HEK293 (cell line): Measurements from ENCODE around the gene TMEM164.

ENCODE experiments used
- CTCF ChIA-PET: fragments of 350-600 bp; formaldehyde crosslinking; extraction: SDS; loops from one replicate; lab custom pipeline; 2021; ENCODE audit warnings: antibody characterized with exemption; lab: Yijun Ruan, JAX
- POLR2A ChIA-PET: fragments of 300-600 bp; formaldehyde crosslinking; extraction: SDS; loops from one replicate; lab custom pipeline; 2020; ENCODE audit warnings: antibody characterized with exemption, inconsistent platforms; lab: Yijun Ruan, JAX
- H3K27ac ChIP-seq: fragments of 200-500 bp; sonication (Bioruptor generic); 2 replicates; pipeline ENCODE4 v1.5.1; 2014; ENCODE audit warnings: low read depth, low read length, control low read depth, inconsistent platforms; ENCODE audit errors: extremely low read depth
- H3K36me3 ChIP-seq, 2 experiments: fragments of 200-500 bp in 1 of 2; sonication (Bioruptor generic) in 1 of 2; 1 replicate in 1 of 2; 2 replicates in 1 of 2; pipeline ENCODE4 v1.5.1; 2014 to 2017; ENCODE audit warnings: inconsistent platforms in 2 of 2, low read length in 2 of 2; ENCODE audit not compliant: control insufficient read depth in 2 of 2, insufficient read depth in 1 of 2
- H3K4me1 ChIP-seq: fragments of 200-500 bp; sonication (Bioruptor generic); 2 replicates; pipeline ENCODE4 v1.5.1; 2014; ENCODE audit warnings: mild to moderate bottlenecking, low read length, inconsistent platforms; ENCODE audit not compliant: control insufficient read depth, insufficient read depth
- H3K4me3 ChIP-seq: 2 replicates; pipeline ENCODE4 v1.5.1; 2011; ENCODE audit warnings: low read depth, mild to moderate bottlenecking, control low read depth, low read length, moderate library complexity
- H3K9me3 ChIP-seq: fragments of 200-500 bp; sonication (Bioruptor generic); 2 replicates; pipeline ENCODE4 v1.5.1; 2014; ENCODE audit warnings: low read depth, low read length, inconsistent platforms; ENCODE audit not compliant: control insufficient read depth, insufficient read depth
- GFI1B ChIP-seq: fragments of 450-650 bp; formaldehyde crosslinking; IDR thresholded peaks from 2 replicates; pipeline ENCODE4 v1.5.1; 2016; ENCODE audit warnings: missing biosample characterization, missing genetic modification characterization
- HOXA7 ChIP-seq: sonication (generic); formaldehyde crosslinking; IDR thresholded peaks from 2 replicates; pipeline ENCODE4 v1.8.1; 2022; ENCODE audit warnings: missing genetic modification reagents, borderline replicate concordance
- SCRT2 ChIP-seq: fragments of 450-650 bp; formaldehyde crosslinking; IDR thresholded peaks from 2 replicates; pipeline ENCODE4 v1.5.1; 2016; ENCODE audit warnings: missing biosample characterization, missing genetic modification characterization
- SP7 ChIP-seq: fragments of 450-650 bp; formaldehyde crosslinking; IDR thresholded peaks from 2 replicates; pipeline ENCODE4 v1.5.1; 2016; ENCODE audit warnings: missing biosample characterization, missing genetic modification characterization
- ZFP69B ChIP-seq: fragments of 450-650 bp; formaldehyde crosslinking; IDR thresholded peaks from 2 replicates; pipeline ENCODE4 v1.5.1; 2016; ENCODE audit warnings: missing biosample characterization, missing genetic modification characterization
- ZNF112 ChIP-seq: fragments of 450-650 bp; formaldehyde crosslinking; IDR thresholded peaks from 2 replicates; pipeline ENCODE4 v1.5.0; 2017; ENCODE audit warnings: missing biosample characterization, missing genetic modification characterization
- ZNF114 ChIP-seq: fragments of 450-650 bp; formaldehyde crosslinking; IDR thresholded peaks from 2 replicates; pipeline ENCODE4 v1.5.0; 2017; ENCODE audit warnings: missing biosample characterization, missing genetic modification characterization
- ZNF16 ChIP-seq: fragments of 450-650 bp; formaldehyde crosslinking; IDR thresholded peaks from 2 replicates; pipeline ENCODE4 v1.5.1; 2016; ENCODE audit warnings: low read depth, missing biosample characterization, missing genetic modification characterization
- ZNF174 ChIP-seq: fragments of 450-650 bp; formaldehyde crosslinking; IDR thresholded peaks from 2 replicates; pipeline ENCODE4 v1.5.0; 2017; ENCODE audit warnings: missing biosample characterization, mild to moderate bottlenecking, missing genetic modification characterization
- ZNF302 ChIP-seq: fragments of 450-650 bp; formaldehyde crosslinking; IDR thresholded peaks from 2 replicates; pipeline ENCODE4 v1.5.1; 2016; ENCODE audit warnings: missing biosample characterization, missing genetic modification characterization, low read depth
- ZNF366 ChIP-seq: fragments of 450-650 bp; formaldehyde crosslinking; conservative IDR thresholded peaks from 2 replicates; pipeline ENCODE4 v1.5.1; 2016; ENCODE audit warnings: missing biosample characterization, missing genetic modification characterization
- ZNF423 ChIP-seq: fragments of 450-650 bp; formaldehyde crosslinking; IDR thresholded peaks from 2 replicates; pipeline ENCODE4 v1.5.1; 2016; ENCODE audit warnings: missing biosample characterization, missing genetic modification characterization
- ZNF510 ChIP-seq: fragments of 450-650 bp; formaldehyde crosslinking; IDR thresholded peaks from 2 replicates; pipeline ENCODE4 v1.5.1; 2018; ENCODE audit warnings: mild to moderate bottlenecking, missing genetic modification characterization, missing biosample characterization; ENCODE audit not compliant: insufficient replicate concordance
- ZNF521 ChIP-seq: fragments of 450-650 bp; formaldehyde crosslinking; IDR thresholded peaks from 2 replicates; pipeline ENCODE4 v1.5.1; 2017; ENCODE audit warnings: missing biosample characterization, mild to moderate bottlenecking, missing genetic modification characterization
- ZNF585B ChIP-seq: fragments of 450-650 bp; formaldehyde crosslinking; IDR thresholded peaks from 2 replicates; pipeline ENCODE4 v1.5.1; 2016; ENCODE audit warnings: missing biosample characterization, missing genetic modification characterization
- ZNF701 ChIP-seq: fragments of 450-650 bp; formaldehyde crosslinking; IDR thresholded peaks from 2 replicates; pipeline ENCODE4 v1.5.1; 2016; ENCODE audit warnings: missing biosample characterization, missing genetic modification characterization
- ZNF747 ChIP-seq: fragments of 450-650 bp; formaldehyde crosslinking; IDR thresholded peaks from 2 replicates; pipeline ENCODE4 v1.5.1; 2016; ENCODE audit warnings: missing biosample characterization, missing genetic modification characterization
- TF ChIP-seq, protein P1 (sequence below): fragments of 450-650 bp; formaldehyde crosslinking; IDR thresholded peaks from 2 replicates; pipeline ENCODE4 v1.5.1; 2016; ENCODE audit warnings: missing biosample characterization, missing genetic modification characterization
- TF ChIP-seq, protein P2 (sequence below): fragments of 450-650 bp; formaldehyde crosslinking; IDR thresholded peaks from 2 replicates; pipeline ENCODE4 v1.5.1; 2016; ENCODE audit warnings: missing biosample characterization, missing genetic modification characterization, borderline replicate concordance
- TF ChIP-seq, protein P3 (sequence below): fragments of 450-650 bp; formaldehyde crosslinking; IDR thresholded peaks from 2 replicates; pipeline ENCODE4 v1.5.0; 2017; ENCODE audit warnings: missing biosample characterization, missing genetic modification characterization, borderline replicate concordance
- TF ChIP-seq, protein P4 (sequence below): fragments of 450-650 bp; formaldehyde crosslinking; IDR thresholded peaks from 2 replicates; pipeline ENCODE4 v1.5.1; 2017; ENCODE audit warnings: missing biosample characterization, missing genetic modification characterization
- TF ChIP-seq, protein P5 (sequence below): fragments of 450-650 bp; formaldehyde crosslinking; IDR thresholded peaks from 2 replicates; pipeline ENCODE4 v1.5.1; 2016; ENCODE audit warnings: missing biosample characterization, missing genetic modification characterization

TMEM164 gene

DNA sequence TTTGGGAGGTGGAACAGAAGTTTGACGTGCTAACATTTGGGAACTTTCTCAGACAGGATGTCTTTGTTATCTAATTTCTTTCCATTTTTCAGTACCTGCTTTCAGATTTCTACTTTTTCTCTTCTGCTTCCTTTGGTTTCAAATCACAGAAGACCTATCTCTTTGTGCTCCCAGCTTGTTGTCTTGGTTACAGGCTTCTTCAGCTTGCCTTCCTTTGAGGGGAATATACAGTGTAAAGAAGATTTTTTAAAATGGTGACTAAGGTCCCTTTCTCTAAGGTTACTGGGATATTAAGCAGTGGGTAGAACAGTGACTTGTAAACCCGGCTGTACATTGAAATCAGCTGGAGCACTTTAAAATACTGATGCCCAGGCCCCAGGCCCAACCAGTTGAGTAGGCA is 48.0 kb downstream of the TMEM164 start (continued):
- TF ChIP-seq, protein P1, sequence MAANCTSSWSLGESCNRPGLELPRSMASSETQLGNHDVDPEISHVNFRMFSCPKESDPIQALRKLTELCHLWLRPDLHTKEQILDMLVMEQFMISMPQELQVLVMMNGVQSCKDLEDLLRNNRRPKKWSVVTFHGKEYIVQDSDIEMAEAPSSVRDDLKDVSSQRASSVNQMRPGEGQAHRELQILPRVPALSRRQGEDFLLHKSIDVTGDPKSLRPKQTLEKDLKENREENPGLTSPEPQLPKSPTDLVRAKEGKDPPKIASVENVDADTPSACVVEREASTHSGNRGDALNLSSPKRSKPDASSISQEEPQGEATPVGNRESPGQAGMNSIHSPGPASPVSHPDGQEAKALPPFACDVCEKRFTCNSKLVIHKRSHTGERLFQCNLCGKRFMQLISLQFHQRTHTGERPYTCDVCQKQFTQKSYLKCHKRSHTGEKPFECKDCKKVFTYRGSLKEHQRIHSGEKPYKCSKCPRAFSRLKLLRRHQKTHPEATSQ, result no peak
- no peak for TF ChIP-seq GFI1B (tag by site-specific recombination)
- TF ChIP-seq ZNF366, result no peak
- TF ChIP-seq SP7 (tag by site-specific recombination), result no peak
- TF ChIP-seq HOXA7 (CRISPR knock-in tag), result no peak
- no peak for TF ChIP-seq ZNF747
- TF ChIP-seq SCRT2 (tag by site-specific recombination), result no peak
- no peak for TF ChIP-seq ZNF521 (tag by site-specific recombination)
- no peak for TF ChIP-seq ZFP69B
- TF ChIP-seq ZNF701 (tag by site-specific recombination), result no peak
- no peak for TF ChIP-seq ZNF423 (tag by site-specific recombination)
- TF ChIP-seq, all 188 proteins: peak for 0

DNA sequence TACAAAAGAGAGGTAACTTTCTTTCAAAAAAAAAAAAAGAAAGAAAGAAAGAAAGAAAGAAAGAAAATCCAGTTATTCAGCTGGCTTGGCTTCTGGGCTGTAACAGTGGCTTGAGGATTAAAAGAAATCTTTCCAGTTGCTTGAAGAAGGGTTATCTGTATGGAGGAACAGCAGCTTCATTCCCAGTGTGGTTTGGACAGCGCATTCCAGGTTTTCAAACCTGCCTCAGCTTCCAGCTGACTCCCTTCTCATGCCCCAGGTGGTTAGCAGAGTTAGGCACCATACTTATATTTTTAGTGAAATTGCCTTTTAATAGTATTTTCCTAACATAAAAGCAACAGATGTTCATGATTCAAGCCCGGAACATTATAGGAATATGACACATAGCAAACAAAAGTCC is 48.6 kb downstream of the TMEM164 start:
- CTCF ChIA-PET, result no interaction called here
- TF ChIP-seq, protein P2, sequence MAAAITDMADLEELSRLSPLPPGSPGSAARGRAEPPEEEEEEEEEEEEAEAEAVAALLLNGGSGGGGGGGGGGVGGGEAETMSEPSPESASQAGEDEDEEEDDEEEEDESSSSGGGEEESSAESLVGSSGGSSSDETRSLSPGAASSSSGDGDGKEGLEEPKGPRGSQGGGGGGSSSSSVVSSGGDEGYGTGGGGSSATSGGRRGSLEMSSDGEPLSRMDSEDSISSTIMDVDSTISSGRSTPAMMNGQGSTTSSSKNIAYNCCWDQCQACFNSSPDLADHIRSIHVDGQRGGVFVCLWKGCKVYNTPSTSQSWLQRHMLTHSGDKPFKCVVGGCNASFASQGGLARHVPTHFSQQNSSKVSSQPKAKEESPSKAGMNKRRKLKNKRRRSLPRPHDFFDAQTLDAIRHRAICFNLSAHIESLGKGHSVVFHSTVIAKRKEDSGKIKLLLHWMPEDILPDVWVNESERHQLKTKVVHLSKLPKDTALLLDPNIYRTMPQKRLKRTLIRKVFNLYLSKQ (tag by site-specific recombination), result no peak
- TF ChIP-seq, protein P3, sequence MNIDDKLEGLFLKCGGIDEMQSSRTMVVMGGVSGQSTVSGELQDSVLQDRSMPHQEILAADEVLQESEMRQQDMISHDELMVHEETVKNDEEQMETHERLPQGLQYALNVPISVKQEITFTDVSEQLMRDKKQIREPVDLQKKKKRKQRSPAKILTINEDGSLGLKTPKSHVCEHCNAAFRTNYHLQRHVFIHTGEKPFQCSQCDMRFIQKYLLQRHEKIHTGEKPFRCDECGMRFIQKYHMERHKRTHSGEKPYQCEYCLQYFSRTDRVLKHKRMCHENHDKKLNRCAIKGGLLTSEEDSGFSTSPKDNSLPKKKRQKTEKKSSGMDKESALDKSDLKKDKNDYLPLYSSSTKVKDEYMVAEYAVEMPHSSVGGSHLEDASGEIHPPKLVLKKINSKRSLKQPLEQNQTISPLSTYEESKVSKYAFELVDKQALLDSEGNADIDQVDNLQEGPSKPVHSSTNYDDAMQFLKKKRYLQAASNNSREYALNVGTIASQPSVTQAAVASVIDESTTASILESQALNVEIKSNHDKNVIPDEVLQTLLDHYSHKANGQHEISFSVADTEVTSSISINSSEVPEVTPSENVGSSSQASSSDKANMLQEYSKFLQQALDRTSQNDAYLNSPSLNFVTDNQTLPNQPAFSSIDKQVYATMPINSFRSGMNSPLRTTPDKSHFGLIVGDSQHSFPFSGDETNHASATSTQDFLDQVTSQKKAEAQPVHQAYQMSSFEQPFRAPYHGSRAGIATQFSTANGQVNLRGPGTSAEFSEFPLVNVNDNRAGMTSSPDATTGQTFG, result no peak
- TF ChIP-seq ZNF510 (tag by site-specific recombination), result no peak
- TF ChIP-seq ZNF174 (tag by site-specific recombination), result no peak
- TF ChIP-seq, protein P4, sequence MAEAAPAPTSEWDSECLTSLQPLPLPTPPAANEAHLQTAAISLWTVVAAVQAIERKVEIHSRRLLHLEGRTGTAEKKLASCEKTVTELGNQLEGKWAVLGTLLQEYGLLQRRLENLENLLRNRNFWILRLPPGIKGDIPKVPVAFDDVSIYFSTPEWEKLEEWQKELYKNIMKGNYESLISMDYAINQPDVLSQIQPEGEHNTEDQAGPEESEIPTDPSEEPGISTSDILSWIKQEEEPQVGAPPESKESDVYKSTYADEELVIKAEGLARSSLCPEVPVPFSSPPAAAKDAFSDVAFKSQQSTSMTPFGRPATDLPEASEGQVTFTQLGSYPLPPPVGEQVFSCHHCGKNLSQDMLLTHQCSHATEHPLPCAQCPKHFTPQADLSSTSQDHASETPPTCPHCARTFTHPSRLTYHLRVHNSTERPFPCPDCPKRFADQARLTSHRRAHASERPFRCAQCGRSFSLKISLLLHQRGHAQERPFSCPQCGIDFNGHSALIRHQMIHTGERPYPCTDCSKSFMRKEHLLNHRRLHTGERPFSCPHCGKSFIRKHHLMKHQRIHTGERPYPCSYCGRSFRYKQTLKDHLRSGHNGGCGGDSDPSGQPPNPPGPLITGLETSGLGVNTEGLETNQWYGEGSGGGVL (tag by site-specific recombination), result no peak
- TF ChIP-seq, protein P5, sequence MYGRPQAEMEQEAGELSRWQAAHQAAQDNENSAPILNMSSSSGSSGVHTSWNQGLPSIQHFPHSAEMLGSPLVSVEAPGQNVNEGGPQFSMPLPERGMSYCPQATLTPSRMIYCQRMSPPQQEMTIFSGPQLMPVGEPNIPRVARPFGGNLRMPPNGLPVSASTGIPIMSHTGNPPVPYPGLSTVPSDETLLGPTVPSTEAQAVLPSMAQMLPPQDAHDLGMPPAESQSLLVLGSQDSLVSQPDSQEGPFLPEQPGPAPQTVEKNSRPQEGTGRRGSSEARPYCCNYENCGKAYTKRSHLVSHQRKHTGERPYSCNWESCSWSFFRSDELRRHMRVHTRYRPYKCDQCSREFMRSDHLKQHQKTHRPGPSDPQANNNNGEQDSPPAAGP (tag by site-specific recombination), result no peak
- TF ChIP-seq ZNF585B (tag by site-specific recombination), result no peak
- TF ChIP-seq ZNF112 (tag by site-specific recombination), result no peak
- TF ChIP-seq ZNF114 (tag by site-specific recombination), result no peak
- no peak for TF ChIP-seq ZNF747
- TF ChIP-seq ZNF302, result no peak
- TF ChIP-seq ZNF16 (tag by site-specific recombination), result no peak
- POLR2A ChIA-PET, result no interaction called here

More for the DNA sequence above, 48.6 kb downstream of the TMEM164 start:
- Histone ChIP-seq H3K4me3 (no peak overlapping the region), H3K36me3 (peaks cover 0 to 7% of the 10 kb centered on the region in 2 experiments; a peak in 2 of 3 replicates), H3K9me3 (no peaks in the 10 kb centered on the region), H3K27ac (no peak overlapping the region), H3K4me1 (no peaks in the 10 kb centered on the region)
